Lower leg skin (tissue), 4 donors: ENCODE results near the gene PPL. TPM values are rescaled to one million over a fixed set of nuclear protein-coding genes. Genes with fewer than 3 reads are reported as not detected.

Experiments used
- DNase-seq, 2 donors: peaks; one replicate each; pipeline ENCODE4 v3.0.0-alpha.2; 2019; ENCODE audit warnings: low spot score in 2 of 2
- H3K4me3 ChIP-seq: fragments of 200-600 bp; sonication (generic); 2 replicates; pipeline ENCODE4 v1.5.1; 2017; ENCODE audit warnings: mild to moderate bottlenecking, low read depth; ENCODE audit not compliant: poor library complexity, severe bottlenecking
- POLR2A ChIP-seq, 2 donors: fragments of 450-650 bp; IDR thresholded peaks; one replicate each; pipeline ENCODE4 v1.6.1; 2016 to 2017; ENCODE audit warnings: antibody characterized with exemption in 2 of 2, mild to moderate bottlenecking in 1 of 2, moderate library complexity in 1 of 2
- WGBS, 2 donors: methylation state at CpG; one replicate each; pipeline ENCODE4 v1.1.5; 2018; 5-methylcytosine and 5-hydroxymethylcytosine counted together
- intact Hi-C: fragments of 100-400 bp; cut with DNase I; formaldehyde crosslinking; loops from one replicate; pipeline ENCODE4 v1.15.0; 2023; ENCODE audit warnings: low total_unique reads
- total RNA-seq, 4 donors: library from RNA; depleted of rRNA; stranded (reverse); fragments of >200 nt; gene quantifications; one replicate each; pipeline ENCODE4 v1.1.0, GENCODE V29; 2016
- TF ChIP-seq, protein P1 (sequence below), 3 donors: fragments of 450-650 bp; IDR thresholded peaks; one replicate each; pipeline ENCODE4 v1.5.1; 2016; ENCODE audit warnings: antibody characterized with exemption in 3 of 3, mild to moderate bottlenecking in 3 of 3, moderate library complexity in 2 of 3

The PPL gene
- total RNA-seq, 4 donors from 2014 or later, result 445 to 545 (median 495) TPM

DNA sequence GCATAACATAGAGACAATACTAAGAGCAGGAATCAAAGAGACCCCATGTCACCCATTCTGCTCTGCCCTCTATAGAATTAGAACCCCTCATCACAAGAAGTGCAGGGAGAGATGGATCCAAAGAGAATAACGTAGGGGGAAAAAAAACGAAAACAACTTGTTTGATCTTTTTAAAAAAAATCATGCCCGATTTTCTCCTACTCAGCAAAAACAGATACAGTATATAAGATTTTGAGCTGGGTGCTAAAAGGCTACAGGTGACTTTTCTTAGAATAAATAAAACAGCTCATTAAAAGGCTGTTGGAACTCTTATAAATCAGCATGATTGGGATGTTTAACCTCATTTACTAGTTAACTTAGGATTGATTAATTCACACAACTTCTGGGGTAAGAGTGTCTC, 72.2 kb downstream of the PPL start:
- H3K4me3 ChIP-seq, result no peak overlapping the region
- 83 to 85% methylated on average over 3 of the region's 3 CpGs for WGBS, 2 donors
- no peak for DNase-seq
- TF ChIP-seq, protein P1, sequence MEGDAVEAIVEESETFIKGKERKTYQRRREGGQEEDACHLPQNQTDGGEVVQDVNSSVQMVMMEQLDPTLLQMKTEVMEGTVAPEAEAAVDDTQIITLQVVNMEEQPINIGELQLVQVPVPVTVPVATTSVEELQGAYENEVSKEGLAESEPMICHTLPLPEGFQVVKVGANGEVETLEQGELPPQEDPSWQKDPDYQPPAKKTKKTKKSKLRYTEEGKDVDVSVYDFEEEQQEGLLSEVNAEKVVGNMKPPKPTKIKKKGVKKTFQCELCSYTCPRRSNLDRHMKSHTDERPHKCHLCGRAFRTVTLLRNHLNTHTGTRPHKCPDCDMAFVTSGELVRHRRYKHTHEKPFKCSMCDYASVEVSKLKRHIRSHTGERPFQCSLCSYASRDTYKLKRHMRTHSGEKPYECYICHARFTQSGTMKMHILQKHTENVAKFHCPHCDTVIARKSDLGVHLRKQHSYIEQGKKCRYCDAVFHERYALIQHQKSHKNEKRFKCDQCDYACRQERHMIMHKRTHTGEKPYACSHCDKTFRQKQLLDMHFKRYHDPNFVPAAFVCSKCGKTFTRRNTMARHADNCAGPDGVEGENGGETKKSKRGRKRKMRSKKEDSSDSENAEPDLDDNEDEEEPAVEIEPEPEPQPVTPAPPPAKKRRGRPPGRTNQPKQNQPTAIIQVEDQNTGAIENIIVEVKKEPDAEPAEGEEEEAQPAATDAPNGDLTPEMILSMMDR (IDR thresholded peaks at IDR 0.05), result no peak
- TF ChIP-seq POLR2A (IDR thresholded peaks at IDR 0.05), result no peak
- intact Hi-C loops, result no loop called here

DNA sequence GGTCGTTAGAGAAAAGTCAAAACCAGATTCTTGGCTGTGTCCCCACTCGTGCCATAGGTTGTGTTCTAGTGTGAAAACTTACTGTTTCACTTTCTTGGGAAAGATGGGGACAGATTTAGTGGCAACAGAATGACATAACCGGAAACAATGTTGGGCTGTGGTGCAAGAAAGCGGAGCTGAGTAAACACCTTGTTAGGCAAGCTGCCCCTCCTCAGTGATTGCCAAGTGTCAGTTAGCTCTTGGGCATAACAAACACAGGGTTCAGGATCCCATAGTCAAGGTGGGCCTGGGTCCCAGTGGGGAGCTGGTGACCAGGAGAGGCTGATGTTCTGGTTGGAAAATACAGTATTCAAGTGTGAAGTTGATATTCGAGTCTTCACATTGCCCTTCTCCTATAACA, 74.3 kb downstream of the PPL start:
- H3K4me3 ChIP-seq, result no peak overlapping the region
- DNase-seq, result peak in 1 of 2 donors; percentile 63
- TF ChIP-seq POLR2A (IDR thresholded peaks at IDR 0.05), result no peak
- TF ChIP-seq, protein P1 (IDR thresholded peaks at IDR 0.05), result no peak
- 74 to 80% methylated on average over 5 of the region's 5 CpGs for WGBS, 2 donors
- intact Hi-C loops, result no loop called here

DNA sequence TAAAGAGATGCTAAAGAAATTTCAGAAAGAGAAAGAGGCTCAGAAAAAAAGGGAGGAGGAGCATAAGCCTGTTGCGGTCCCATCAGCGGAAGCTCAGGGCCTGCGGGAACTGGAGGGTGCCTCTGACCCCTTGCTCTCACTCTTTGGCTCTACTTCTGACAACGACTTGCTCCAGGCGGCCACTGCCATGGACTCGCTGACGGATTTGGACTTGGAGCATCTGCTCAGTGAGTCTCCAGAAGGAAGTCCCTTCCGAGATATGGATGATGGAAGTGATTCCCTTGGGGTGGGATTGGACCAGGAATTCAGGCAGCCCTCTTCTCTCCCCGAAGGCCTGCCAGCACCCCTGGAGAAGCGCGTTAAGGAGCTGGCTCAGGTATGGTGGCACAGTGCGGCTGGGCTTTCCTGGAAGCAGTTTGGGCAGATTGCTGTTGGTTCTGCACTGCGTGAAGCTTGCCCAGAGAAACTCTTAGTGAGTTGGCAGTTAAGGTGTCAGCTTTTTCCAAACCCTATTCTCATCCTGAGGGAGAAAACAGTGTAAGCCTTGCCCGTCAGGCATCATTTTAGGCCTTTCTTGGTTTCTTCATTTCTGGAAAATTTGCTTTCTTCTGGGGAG, 76.1 kb downstream of the PPL start:
- TF ChIP-seq POLR2A (IDR thresholded peaks at IDR 0.05), result no peak
- TF ChIP-seq, protein P1 (IDR thresholded peaks at IDR 0.05), result no peak
- peak in 1 of 2 donors; percentile 70 for DNase-seq
- WGBS, 2 donors, result 83 to 98% methylated on average over 14 of the region's 14 CpGs
- H3K4me3 ChIP-seq, result no peak overlapping the region
- intact Hi-C loops, result no loop called here

DNA sequence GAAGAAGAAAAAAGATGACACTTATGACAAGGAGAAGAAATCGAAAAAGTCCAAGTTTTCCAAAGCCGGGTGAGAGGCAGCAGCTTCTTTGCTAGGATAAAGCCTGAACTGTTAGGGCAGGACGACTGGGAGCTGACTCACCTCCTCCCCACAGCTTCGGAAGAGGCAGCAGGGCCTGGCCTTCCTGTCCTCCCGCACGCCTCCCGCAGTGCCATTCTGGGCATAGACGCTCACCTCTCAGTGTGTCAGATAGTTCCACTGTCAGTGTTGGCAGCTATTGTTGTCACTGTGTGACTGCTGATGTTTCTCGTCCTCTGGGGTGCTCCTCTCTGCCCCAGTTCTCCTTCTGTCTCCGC, 77.1 kb downstream of the PPL start:
- intact Hi-C loops, result no loop called here
- no peak for TF ChIP-seq POLR2A (IDR thresholded peaks at IDR 0.05)
- TF ChIP-seq, protein P1 (IDR thresholded peaks at IDR 0.05), result no peak
- WGBS, 2 donors, result 82 to 88% methylated on average over 10 of the region's 10 CpGs
- peak in 1 of 2 donors; percentile 54 for DNase-seq
- H3K4me3 ChIP-seq, result no peak overlapping the region

DNA sequence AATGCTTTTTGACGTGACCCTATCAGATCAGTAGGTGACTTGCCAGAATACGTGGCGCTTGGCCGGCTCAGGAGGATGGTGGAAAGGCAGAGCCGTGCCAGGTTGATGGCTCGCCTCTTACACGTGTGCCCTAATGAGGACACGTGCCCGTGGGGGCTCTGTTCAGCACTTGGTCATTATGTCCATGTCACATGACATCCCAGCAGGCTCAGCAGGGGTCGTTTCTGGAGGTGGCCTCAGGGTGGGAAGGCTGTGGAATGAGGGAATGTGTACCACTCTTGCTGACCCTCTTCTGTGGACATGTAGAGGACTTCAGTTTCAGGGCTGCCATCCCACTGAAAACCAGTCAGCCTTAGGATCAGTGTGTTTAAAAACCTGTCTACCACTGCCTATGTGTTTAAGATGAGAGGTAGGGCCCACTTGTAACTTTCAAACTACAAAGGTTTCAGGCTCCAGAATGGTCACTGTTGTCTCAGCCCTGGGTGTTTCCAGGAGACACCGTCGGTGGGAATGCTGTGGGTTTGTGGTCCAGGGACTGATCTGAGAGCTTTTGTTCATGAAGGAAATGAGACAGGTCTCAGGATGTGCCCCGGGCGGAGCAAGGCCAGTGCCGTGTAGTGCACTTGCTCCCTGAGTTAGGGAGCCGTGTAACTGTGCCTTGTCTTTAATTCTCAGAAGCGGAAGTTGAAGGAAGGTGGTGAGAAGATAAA, 77.6 kb downstream of the PPL start:
- peak in 1 of 2 donors; percentile 61 for DNase-seq
- intact Hi-C loops, result no loop called here
- H3K4me3 ChIP-seq, result no peak overlapping the region
- 84 to 88% methylated on average over 17 of the region's 17 CpGs for WGBS, 2 donors
- TF ChIP-seq POLR2A (IDR thresholded peaks at IDR 0.05), result no peak
- TF ChIP-seq, protein P1 (IDR thresholded peaks at IDR 0.05), result no peak
